CD4-positive, alpha-beta T cell (primary cell): ENCODE results near the gene BAIAP2L2. TPM values are rescaled to one million over a fixed set of nuclear protein-coding genes. Genes with fewer than 3 reads are reported as not detected.

ENCODE experiments used
- ATAC-seq: fragments of 200-7000 bp; cut with Tn5 transposase; one replicate; pipeline ENCODE4 v1.10.0; 2022; ENCODE audit warnings: mild to moderate bottlenecking; ENCODE audit not compliant: poor library complexity
- CTCF ChIA-PET: fragments of 350-600 bp; sonication (Branson Sonifier 250); formaldehyde crosslinking; loops from one replicate; lab custom pipeline; 2021; ENCODE audit warnings: antibody characterized with exemption, inconsistent platforms; lab: Charles Lee
- POLR2A ChIA-PET: fragments of 350-600 bp; sonication (Branson Sonifier 250); formaldehyde crosslinking; loops from one replicate; lab custom pipeline; 2021; ENCODE audit warnings: antibody characterized with exemption, inconsistent platforms; lab: Charles Lee
- DNase-seq, 14 experiments: peaks; one replicate each; pipeline ENCODE4 v3.0.0-alpha.2; 2013 to 2020; ENCODE audit warnings: mixed read lengths in 2 of 14
- H3K27ac ChIP-seq, 2 donors: one replicate each; pipeline versions ENCODE4 v1.5.1 to v1.7.0; 2013; ENCODE audit warnings: low read length in 2 of 2, low read depth in 1 of 2, mild to moderate bottlenecking in 1 of 2
- H3K27me3 ChIP-seq, 2 experiments: 1 replicate in 1 of 2; 2 replicates in 1 of 2; pipeline versions ENCODE4 v1.6.1 to v1.7.0; 2013; ENCODE audit warnings: low read length in 2 of 2, control low read depth in 1 of 2, mild to moderate bottlenecking in 1 of 2, moderate library complexity in 1 of 2; ENCODE audit not compliant: insufficient read depth in 2 of 2, control insufficient read depth in 1 of 2
- H3K36me3 ChIP-seq: one replicate; pipeline ENCODE4 v1.6.1; 2013; ENCODE audit warnings: low read length, control low read depth; ENCODE audit not compliant: insufficient read depth
- H3K4me1 ChIP-seq: one replicate; pipeline ENCODE4 v1.6.1; 2013; ENCODE audit warnings: low read length, control low read depth; ENCODE audit not compliant: insufficient read depth
- H3K4me3 ChIP-seq: one replicate; pipeline ENCODE4 v1.5.1; 2013; ENCODE audit warnings: mild to moderate bottlenecking, low read length, moderate library complexity
- H3K9me3 ChIP-seq, 2 experiments: 1 replicate in 1 of 2; 2 replicates in 1 of 2; pipeline versions ENCODE4 v1.6.1 to v1.7.0; 2013; ENCODE audit warnings: low read length in 2 of 2, mild to moderate bottlenecking in 2 of 2, control low read depth in 1 of 2, moderate library complexity in 1 of 2; ENCODE audit not compliant: control insufficient read depth in 1 of 2, insufficient read depth in 1 of 2
- H3K27ac Mint-ChIP-seq: one replicate; pipeline ENCODE4 v1.8.0; 2020; ENCODE audit warnings: mixed read lengths
- H3K27me3 Mint-ChIP-seq: one replicate; pipeline ENCODE4 v1.8.0; 2021; ENCODE audit warnings: mixed read lengths
- H3K36me3 Mint-ChIP-seq: one replicate; pipeline ENCODE4 v1.8.0; 2021; ENCODE audit warnings: low read depth, mixed read lengths
- H3K4me1 Mint-ChIP-seq: one replicate; pipeline ENCODE4 v1.8.0; 2021; ENCODE audit warnings: low read depth, mixed read lengths
- H3K4me3 Mint-ChIP-seq: one replicate; pipeline ENCODE4 v1.8.0; 2020; ENCODE audit warnings: mild to moderate bottlenecking, mixed read lengths
- H3K9me3 Mint-ChIP-seq: one replicate; pipeline ENCODE4 v1.8.0; 2020; ENCODE audit warnings: mixed read lengths
- intact Hi-C, 2 experiments: fragments of 100-400 bp; cut with DNase I in 1 of 2; cut with micrococcal nuclease in 1 of 2; formaldehyde crosslinking; loops; one replicate each; pipeline versions ENCODE4 v1.15.1 to v1.9.0; 2023 to 2025; cut with DNase I, micrococcal nuclease
- total RNA-seq, 174 experiments: library from RNA in 2 of 174; stranded (reverse) in 2 of 174; gene quantifications; one replicate each; pipeline ENCODE4 v1.2.3 and lab custom pipeline; 2021 to 2026
- TF ChIP-seq, protein P1 (sequence below): fragments of 200-600 bp; IDR thresholded peaks from one replicate; pipeline ENCODE4 v1.8.0; 2022; ENCODE audit warnings: antibody characterized with exemption, mild to moderate bottlenecking

Gene BAIAP2L2
- total RNA-seq, 2 experiments from 2014 or later: 0.45 to 1.0 TPM

DNA sequence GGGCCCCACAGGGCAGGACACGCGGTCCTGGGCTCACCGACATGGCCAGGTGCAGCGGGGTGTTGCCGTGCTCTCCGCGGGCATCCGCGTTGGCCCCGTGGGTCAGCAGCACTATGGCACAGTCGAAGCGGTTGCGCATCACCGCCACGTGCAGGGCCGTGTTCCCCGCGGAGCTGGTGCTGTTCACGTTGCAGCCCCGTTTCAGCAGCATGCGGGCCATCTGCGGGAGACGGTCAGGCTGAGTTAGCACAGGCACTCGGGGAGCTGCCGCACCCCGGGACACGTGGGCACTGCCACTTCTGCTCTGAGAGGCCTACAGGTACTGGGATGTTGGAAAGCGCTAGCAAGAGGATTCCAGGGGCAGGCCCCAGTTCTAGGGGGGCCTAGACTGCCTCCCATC, 22.3 kb upstream of the BAIAP2L2 start:
- DNase-seq: no peak
- H3K27me3 Mint-ChIP-seq: no peaks in the 10 kb centered on the region
- Histone ChIP-seq H3K27ac (no peak overlapping the region), H3K27me3 (no peaks in the 10 kb centered on the region), H3K4me3 (no peak overlapping the region), H3K36me3 (peaks cover 51% of the 10 kb centered on the region), H3K9me3 (no peaks in the 10 kb centered on the region), H3K4me1 (no peaks in the 10 kb centered on the region)
- H3K4me1 Mint-ChIP-seq: no peaks in the 10 kb centered on the region
- H3K4me3 Mint-ChIP-seq: no peak overlapping the region
- H3K27ac Mint-ChIP-seq: no peak overlapping the region
- TF ChIP-seq, protein P1, sequence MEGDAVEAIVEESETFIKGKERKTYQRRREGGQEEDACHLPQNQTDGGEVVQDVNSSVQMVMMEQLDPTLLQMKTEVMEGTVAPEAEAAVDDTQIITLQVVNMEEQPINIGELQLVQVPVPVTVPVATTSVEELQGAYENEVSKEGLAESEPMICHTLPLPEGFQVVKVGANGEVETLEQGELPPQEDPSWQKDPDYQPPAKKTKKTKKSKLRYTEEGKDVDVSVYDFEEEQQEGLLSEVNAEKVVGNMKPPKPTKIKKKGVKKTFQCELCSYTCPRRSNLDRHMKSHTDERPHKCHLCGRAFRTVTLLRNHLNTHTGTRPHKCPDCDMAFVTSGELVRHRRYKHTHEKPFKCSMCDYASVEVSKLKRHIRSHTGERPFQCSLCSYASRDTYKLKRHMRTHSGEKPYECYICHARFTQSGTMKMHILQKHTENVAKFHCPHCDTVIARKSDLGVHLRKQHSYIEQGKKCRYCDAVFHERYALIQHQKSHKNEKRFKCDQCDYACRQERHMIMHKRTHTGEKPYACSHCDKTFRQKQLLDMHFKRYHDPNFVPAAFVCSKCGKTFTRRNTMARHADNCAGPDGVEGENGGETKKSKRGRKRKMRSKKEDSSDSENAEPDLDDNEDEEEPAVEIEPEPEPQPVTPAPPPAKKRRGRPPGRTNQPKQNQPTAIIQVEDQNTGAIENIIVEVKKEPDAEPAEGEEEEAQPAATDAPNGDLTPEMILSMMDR: no peak
- H3K36me3 Mint-ChIP-seq: peaks cover 47% of the 10 kb centered on the region
- intact Hi-C loops: no loop called here
- no peak for ATAC-seq
- H3K9me3 Mint-ChIP-seq: no peaks in the 10 kb centered on the region
- CTCF ChIA-PET: no interaction called here
- POLR2A ChIA-PET: no interaction called here

DNA sequence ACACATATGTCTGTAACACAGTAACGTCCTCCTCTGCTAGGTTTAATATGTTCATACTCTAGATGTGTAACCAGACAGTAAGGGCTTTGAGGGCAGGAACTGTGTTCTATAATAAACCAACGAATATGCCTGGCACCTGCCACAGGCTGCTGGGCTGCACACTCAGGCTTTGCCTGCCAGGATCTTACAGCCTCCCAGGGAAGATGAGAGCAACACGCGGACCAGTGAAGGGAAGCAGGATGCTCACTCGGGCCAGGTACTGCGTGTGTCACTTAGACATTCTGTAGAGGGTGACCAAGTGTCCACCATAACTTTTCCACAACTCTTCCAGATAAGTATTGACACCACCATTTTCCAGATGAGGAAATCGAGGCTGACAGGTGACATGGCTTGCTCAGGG, 21.7 kb upstream of the BAIAP2L2 start:
- no peak overlapping the region for H3K27ac ChIP-seq
- Mint-ChIP-seq H3K4me3 (no peak overlapping the region), H3K27me3 (no peaks in the 10 kb centered on the region), H3K27ac (no peak overlapping the region), H3K36me3 (peaks cover 48% of the 10 kb centered on the region), H3K9me3 (no peaks in the 10 kb centered on the region), H3K4me1 (no peaks in the 10 kb centered on the region)
- POLR2A ChIA-PET: no interaction called here
- no peak for DNase-seq
- no peak for ATAC-seq
- peaks cover 49% of the 10 kb centered on the region for H3K36me3 ChIP-seq
- CTCF ChIA-PET: no interaction called here
- H3K9me3 ChIP-seq: no peaks in the 10 kb centered on the region
- intact Hi-C loops: no loop called here
- no peaks in the 10 kb centered on the region for H3K27me3 ChIP-seq
- no peaks in the 10 kb centered on the region for H3K4me1 ChIP-seq
- TF ChIP-seq, protein P1: no peak
- no peak overlapping the region for H3K4me3 ChIP-seq

DNA sequence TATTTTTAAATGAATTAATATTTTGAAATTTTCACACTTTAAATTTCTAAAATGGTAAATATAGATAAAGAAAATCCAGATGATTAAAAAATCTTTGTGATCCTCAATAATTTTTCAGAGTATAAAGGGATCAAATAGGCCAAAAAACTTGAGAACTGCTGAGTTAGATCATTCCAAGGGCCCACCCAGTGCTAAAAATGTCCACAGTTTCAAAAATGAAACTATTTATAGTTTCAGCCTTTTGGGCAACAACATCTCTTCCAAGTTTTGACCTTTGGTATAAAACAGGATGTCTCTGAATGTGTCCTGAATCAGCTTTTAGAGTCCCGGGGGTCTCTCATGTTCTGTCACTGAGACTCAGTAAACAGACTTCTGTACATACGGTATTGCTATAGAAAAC, 20.9 kb upstream of the BAIAP2L2 start:
- Mint-ChIP-seq H3K36me3 (peaks cover 51% of the 10 kb centered on the region), H3K4me3 (no peak overlapping the region), H3K9me3 (no peaks in the 10 kb centered on the region), H3K27me3 (no peaks in the 10 kb centered on the region), H3K27ac (no peak overlapping the region), H3K4me1 (no peaks in the 10 kb centered on the region)
- DNase-seq: no peak
- POLR2A ChIA-PET: no interaction called here
- TF ChIP-seq, protein P1: no peak
- Histone ChIP-seq H3K27me3 (no peaks in the 10 kb centered on the region), H3K27ac (no peak overlapping the region), H3K4me1 (no peaks in the 10 kb centered on the region), H3K9me3 (no peaks in the 10 kb centered on the region), H3K36me3 (peaks cover 48% of the 10 kb centered on the region), H3K4me3 (no peak overlapping the region)
- intact Hi-C loops: no loop called here
- ATAC-seq: no peak
- CTCF ChIA-PET: no interaction called here
